BLaER1 (cell line): ENCODE measurements around the gene ULK4.
"Not testable (repeated sequence)": the region's sequence is repeated elsewhere in the genome, so short reads cannot be mapped to it uniquely, and the experiment has no call there.

Experiments used
- H3K27ac ChIP-seq: shearing (Covaris generic); formaldehyde crosslinking; 2 replicates; pipeline ENCODE4 v1.8.1; 2022
- H3K27me3 ChIP-seq: shearing (Covaris generic); formaldehyde crosslinking; 2 replicates; pipeline ENCODE4 v1.8.1; 2022
- H3K36me3 ChIP-seq: shearing (Covaris generic); formaldehyde crosslinking; 2 replicates; pipeline ENCODE4 v1.8.1; 2022
- H3K4me1 ChIP-seq: shearing (Covaris generic); formaldehyde crosslinking; 2 replicates; pipeline ENCODE4 v1.8.1; 2022
- H3K4me2 ChIP-seq: shearing (Covaris generic); formaldehyde crosslinking; 2 replicates; pipeline ENCODE4 v1.8.1; 2022
- H3K4me3 ChIP-seq: shearing (Covaris generic); formaldehyde crosslinking; 2 replicates; pipeline ENCODE4 v1.8.1; 2022
- H3K9ac ChIP-seq: shearing (Covaris generic); formaldehyde crosslinking; 2 replicates; pipeline ENCODE4 v1.8.1; 2022
- H3K9me3 ChIP-seq: shearing (Covaris generic); formaldehyde crosslinking; 2 replicates; pipeline ENCODE4 v1.8.1; 2022
- H4K20me1 ChIP-seq: shearing (Covaris generic); formaldehyde crosslinking; 2 replicates; pipeline ENCODE4 v1.8.1; 2022
- Cebpa-rat ChIP-seq: shearing (Covaris generic); IDR thresholded peaks from 2 replicates; pipeline ENCODE4 v1.8.1; 2022

The ULK4 gene

GRCh38 chr3:41874022-41874421, 87.9 kb downstream of the ULK4 start:
- TF ChIP-seq Cebpa-rat: no peak
- no peak overlapping the region for H3K4me2 ChIP-seq
- H3K36me3 ChIP-seq: no peaks in the 10 kb centered on the region
- no peak overlapping the region for H3K9ac ChIP-seq
- H3K27ac ChIP-seq: no peak overlapping the region
- no peaks in the 10 kb centered on the region for H3K4me1 ChIP-seq
- H3K9me3 ChIP-seq: peaks cover 4% of the 10 kb centered on the region; the same call in 1 of the 2 replicates
- H3K27me3 ChIP-seq: no peaks in the 10 kb centered on the region
- no peaks in the 10 kb centered on the region for H4K20me1 ChIP-seq
- no peak overlapping the region for H3K4me3 ChIP-seq

DNA sequence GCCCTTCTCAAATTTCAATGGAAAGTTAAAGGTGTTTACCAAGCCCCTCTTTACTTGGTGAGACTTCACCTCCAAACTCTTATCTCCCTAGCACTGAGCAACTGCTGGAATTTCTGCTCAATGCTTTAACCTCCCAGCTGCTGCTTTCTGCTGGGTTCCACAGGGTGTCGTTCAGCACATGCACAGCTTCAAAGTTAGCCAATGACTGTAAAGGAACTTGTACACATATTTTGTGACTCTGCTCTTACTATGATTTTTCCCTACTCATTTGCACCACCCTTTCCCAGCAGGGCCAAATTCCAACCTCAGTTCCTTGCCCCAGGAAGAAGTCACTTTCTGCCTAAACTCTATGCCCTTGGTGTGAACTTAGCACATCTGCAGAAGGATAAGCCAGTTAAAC, 89.7 kb downstream of the ULK4 start:
- Histone ChIP-seq H4K20me1 (no peaks in the 10 kb centered on the region), H3K27ac (no peak overlapping the region), H3K36me3 (no peaks in the 10 kb centered on the region), H3K9ac (no peak overlapping the region), H3K9me3 (peaks cover 10% of the 10 kb centered on the region; the same call in 1 of the 2 replicates), H3K4me2 (no peak overlapping the region), H3K27me3 (no peaks in the 10 kb centered on the region), H3K4me3 (no peak overlapping the region), H3K4me1 (no peaks in the 10 kb centered on the region)
- TF ChIP-seq Cebpa-rat: no peak

DNA sequence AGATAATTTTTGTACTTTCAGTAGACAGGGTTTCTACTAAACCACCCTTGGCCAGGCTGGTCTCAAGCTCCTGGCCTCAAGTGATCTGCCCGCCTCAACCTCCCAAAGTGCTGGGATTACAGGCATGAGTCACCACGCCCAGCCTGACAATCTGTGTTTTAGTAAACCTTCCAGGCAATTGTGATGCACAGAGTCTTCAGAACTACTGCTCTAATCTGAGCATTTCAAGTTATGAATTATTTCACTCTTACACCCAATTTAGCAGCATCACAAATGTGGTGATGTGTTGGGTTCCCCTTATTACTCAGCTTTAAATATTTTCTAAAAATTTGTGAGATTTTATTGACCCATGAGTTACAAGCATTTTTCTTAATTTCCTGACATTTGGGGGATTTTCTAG, 94.4 kb downstream of the ULK4 start:
- no peaks in the 10 kb centered on the region for H4K20me1 ChIP-seq
- H3K4me3 ChIP-seq: no peak overlapping the region
- H3K27ac ChIP-seq: no peak overlapping the region
- no peak overlapping the region for H3K9ac ChIP-seq
- peaks cover 13% of the 10 kb centered on the region; the same call in 1 of the 2 replicates for H3K9me3 ChIP-seq
- H3K4me2 ChIP-seq: no peak overlapping the region
- no peaks in the 10 kb centered on the region for H3K36me3 ChIP-seq
- no peak for TF ChIP-seq Cebpa-rat
- no peaks in the 10 kb centered on the region for H3K4me1 ChIP-seq
- H3K27me3 ChIP-seq: no peaks in the 10 kb centered on the region

DNA sequence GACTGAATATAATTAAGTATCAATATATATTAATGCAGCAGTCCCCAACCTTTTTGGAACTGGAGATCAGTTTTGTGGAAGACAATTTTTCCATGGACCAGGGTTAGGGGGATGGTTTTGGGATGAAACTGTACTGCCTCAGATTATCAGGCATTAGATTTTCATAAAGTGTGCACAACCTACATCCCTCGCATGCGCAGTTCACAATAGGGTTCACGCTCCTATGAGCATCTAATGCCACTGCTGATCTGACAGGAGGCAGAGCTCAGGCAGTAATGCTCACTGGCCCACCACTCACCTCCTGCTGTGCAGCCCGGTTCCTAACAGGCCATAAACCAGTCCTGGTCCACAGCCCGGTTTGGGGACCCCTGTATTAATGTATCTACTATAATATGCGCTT, 95.6 kb downstream of the ULK4 start:
- H3K9ac ChIP-seq: no peak overlapping the region
- no peak for TF ChIP-seq Cebpa-rat
- H3K9me3 ChIP-seq: peaks cover 13% of the 10 kb centered on the region; the same call in 1 of the 2 replicates
- H3K36me3 ChIP-seq: no peaks in the 10 kb centered on the region
- no peaks in the 10 kb centered on the region for H3K27me3 ChIP-seq
- no peaks in the 10 kb centered on the region for H4K20me1 ChIP-seq
- no peaks in the 10 kb centered on the region for H3K4me1 ChIP-seq
- H3K4me3 ChIP-seq: no peak overlapping the region
- H3K4me2 ChIP-seq: no peak overlapping the region
- no peak overlapping the region for H3K27ac ChIP-seq

DNA sequence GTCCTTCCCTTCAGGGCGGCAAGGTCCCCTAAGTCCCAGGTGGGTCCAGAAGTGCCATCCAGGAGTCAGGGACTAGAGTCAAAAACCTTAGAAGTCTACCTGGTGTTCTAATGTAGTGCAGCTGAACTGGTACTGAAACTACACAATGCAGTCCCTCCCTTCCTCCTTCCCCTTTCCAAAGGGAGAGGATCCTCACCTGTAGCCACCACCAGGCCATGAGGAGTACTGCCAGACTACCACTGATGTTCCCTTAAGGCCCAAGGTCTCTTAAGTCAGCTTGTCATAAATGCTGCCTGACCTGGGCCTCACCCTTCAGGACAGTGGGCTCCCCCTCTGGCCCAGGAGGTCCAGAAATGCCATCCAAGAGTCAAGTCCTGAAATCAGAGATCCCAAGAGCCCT, 98.9 kb downstream of the ULK4 start:
- no peak overlapping the region for H3K4me2 ChIP-seq
- no peak for TF ChIP-seq Cebpa-rat
- H3K4me1 ChIP-seq: no peaks in the 10 kb centered on the region
- no peak overlapping the region for H3K4me3 ChIP-seq
- 0 out of 2 replicates have a peak, but pooled peaks cover 8% of the 10 kb centered on the region for H3K36me3 ChIP-seq
- no peak overlapping the region for H3K9ac ChIP-seq
- H3K27me3 ChIP-seq: no peaks in the 10 kb centered on the region
- H3K9me3 ChIP-seq: peaks cover 22% of the 10 kb centered on the region
- no peaks in the 10 kb centered on the region for H4K20me1 ChIP-seq
- no peak overlapping the region for H3K27ac ChIP-seq

GRCh38 chr3:41860489-41860888, 101.4 kb downstream of the ULK4 start:
- not testable (repeated sequence) for H3K4me2 ChIP-seq, H3K27ac ChIP-seq, H4K20me1 ChIP-seq, H3K9ac ChIP-seq, H3K4me3 ChIP-seq, H3K4me1 ChIP-seq, H3K27me3 ChIP-seq, H3K36me3 ChIP-seq
- peaks cover 22% of the 10 kb centered on the region for H3K9me3 ChIP-seq

DNA sequence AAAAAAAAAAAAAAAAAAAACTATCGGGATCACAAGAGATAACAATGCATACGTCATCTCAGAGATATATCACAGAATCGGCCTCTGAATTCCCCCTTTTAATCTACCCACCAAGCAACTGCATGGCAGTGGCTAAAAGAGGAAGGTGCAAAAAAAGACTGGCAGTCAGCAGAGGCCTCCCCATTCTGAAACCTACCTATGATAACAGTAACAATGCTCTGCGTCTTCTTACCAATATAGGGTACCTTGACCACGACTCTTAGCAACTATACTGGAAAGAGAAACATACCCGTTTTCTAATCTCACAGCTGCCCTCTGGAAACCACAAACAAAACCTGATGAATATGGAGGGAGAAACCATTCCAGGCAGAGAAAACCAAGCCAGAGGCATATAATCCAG, 106.9 kb downstream of the ULK4 start:
- Histone ChIP-seq H3K9ac (no peak overlapping the region), H4K20me1 (no peaks in the 10 kb centered on the region), H3K4me3 (no peak overlapping the region), H3K36me3 (0 out of 2 replicates have a peak, but pooled peaks cover 8% of the 10 kb centered on the region), H3K4me2 (no peak overlapping the region), H3K27ac (no peak overlapping the region), H3K4me1 (no peaks in the 10 kb centered on the region), H3K9me3 (peaks cover 12% of the 10 kb centered on the region; the same call in 1 of the 2 replicates), H3K27me3 (no peaks in the 10 kb centered on the region)
- TF ChIP-seq Cebpa-rat: no peak

- Histone ChIP-seq H3K36me3 (no peaks in the 10 kb centered on the region), H3K4me1 (no peaks in the 10 kb centered on the region), H3K27ac (no peak overlapping the region), H3K27me3 (no peaks in the 10 kb centered on the region), H3K4me3 (no peak overlapping the region), H4K20me1 (no peaks in the 10 kb centered on the region), H3K9ac (no peak overlapping the region), H3K4me2 (no peak overlapping the region), H3K9me3 (0 out of 2 replicates have a peak, but pooled peaks cover 3% of the 10 kb centered on the region)
- TF ChIP-seq Cebpa-rat: no peak
These were observed 108.2 kb downstream of the ULK4 start for GRCh38 chr3:41853540-41854196.

GRCh38 chr3:41848753-41849574, 112.9 kb downstream of the ULK4 start:
- Histone ChIP-seq H3K27me3 (no peaks in the 10 kb centered on the region), H4K20me1 (no peaks in the 10 kb centered on the region), H3K4me3 (no peak overlapping the region), H3K4me1 (no peaks in the 10 kb centered on the region), H3K27ac (no peak overlapping the region), H3K36me3 (no peaks in the 10 kb centered on the region; the same call in 1 of the 2 replicates), H3K9me3 (peaks cover 5% of the 10 kb centered on the region), H3K4me2 (no peak overlapping the region), H3K9ac (no peak overlapping the region)
- TF ChIP-seq Cebpa-rat: no peak

DNA sequence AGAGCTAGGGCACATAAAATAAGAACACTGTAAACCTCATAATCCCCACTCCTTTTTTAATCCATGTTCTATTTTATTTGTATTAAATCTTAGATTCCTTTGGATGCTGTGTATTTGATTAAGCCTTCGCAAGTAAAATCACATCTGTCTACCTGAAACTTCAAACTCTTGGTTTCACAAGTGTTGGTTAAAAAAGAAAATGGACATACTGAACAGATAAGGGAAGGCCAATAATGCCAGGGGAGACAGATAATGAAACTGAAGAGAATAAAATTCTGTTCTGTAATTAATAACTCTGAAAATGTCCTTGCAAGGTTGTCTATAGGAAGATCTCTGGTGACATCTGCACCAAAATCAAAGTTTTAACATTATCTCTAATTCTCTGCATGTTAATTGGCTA, 114.2 kb downstream of the ULK4 start:
- Histone ChIP-seq H3K4me2 (no peak overlapping the region), H3K9me3 (peaks cover 15% of the 10 kb centered on the region), H3K27ac (no peak overlapping the region), H3K9ac (no peak overlapping the region), H3K4me3 (no peak overlapping the region), H3K27me3 (no peaks in the 10 kb centered on the region), H3K4me1 (no peaks in the 10 kb centered on the region), H4K20me1 (no peaks in the 10 kb centered on the region), H3K36me3 (no peaks in the 10 kb centered on the region; the same call in 1 of the 2 replicates)
- no peak for TF ChIP-seq Cebpa-rat
